Neural cell (in vitro differentiated cells): Measurements from ENCODE around the gene ARRB1. TPM values are rescaled to one million over a fixed set of nuclear protein-coding genes. Genes with fewer than 3 reads are reported as not detected.

Source experiments
- H2AFZ ChIP-seq: fragments of 200-600, 300-800 bp; sonication (generic), shearing (Covaris generic); 2 replicates; pipeline ENCODE4 v1.6.0; 2014; ENCODE audit warnings: low read depth, mild to moderate bottlenecking, antibody characterized with exemption, low read length, moderate library complexity
- H3F3A ChIP-seq: fragments of 200-600 bp; shearing (Covaris generic); 2 replicates; pipeline ENCODE4 v1.6.1; 2016; ENCODE audit warnings: mild to moderate bottlenecking, moderate library complexity, mixed read lengths, antibody characterized with exemption, low read length; ENCODE audit not compliant: insufficient read depth, poor library complexity, severe bottlenecking
- H3K27ac ChIP-seq: fragments of 200-600, 300-800 bp; sonication (generic), shearing (Covaris generic); 2 replicates; pipeline ENCODE4 v1.5.1; 2014; ENCODE audit warnings: mild to moderate bottlenecking, low read length, moderate library complexity
- H3K27me3 ChIP-seq: fragments of 300-800, 200-600 bp; sonication (generic), shearing (Covaris generic); 2 replicates; pipeline ENCODE4 v1.6.0; 2014; ENCODE audit warnings: mild to moderate bottlenecking, low read depth, low read length, moderate library complexity; ENCODE audit not compliant: insufficient read depth
- H3K36me3 ChIP-seq: fragments of 300-800, 200-600 bp; sonication (generic), shearing (Covaris generic); 2 replicates; pipeline ENCODE4 v1.5.1; 2014; ENCODE audit warnings: mild to moderate bottlenecking, antibody characterized with exemption, low read length, moderate library complexity; ENCODE audit not compliant: insufficient read depth
- H3K4me2 ChIP-seq: fragments of 300-800, 200-600 bp; sonication (generic), shearing (Covaris generic); 2 replicates; pipeline ENCODE4 v1.6.0; 2014; ENCODE audit warnings: mild to moderate bottlenecking, low read length
- H3K4me3 ChIP-seq: fragments of 300-800, 200-600 bp; sonication (generic), shearing (Covaris generic); 2 replicates; pipeline ENCODE4 v1.5.1; 2014; ENCODE audit warnings: mild to moderate bottlenecking, low read length, moderate library complexity
- H3K79me2 ChIP-seq: fragments of 200-600 bp; shearing (Covaris generic); replicated peaks from 2 replicates; pipeline ENCODE4 v1.6.0; 2014; ENCODE audit warnings: mild to moderate bottlenecking, low read length, moderate library complexity; ENCODE audit not compliant: insufficient read depth
- H3K9ac ChIP-seq: fragments of 300-800, 200-600 bp; sonication (generic), shearing (Covaris generic); 2 replicates; pipeline ENCODE4 v1.6.1; 2016; ENCODE audit warnings: mild to moderate bottlenecking, low read length, mixed read lengths
- H3K9me2 ChIP-seq: fragments of 200-600 bp; shearing (Covaris generic); 2 replicates; pipeline ENCODE4 v1.6.1; 2016; ENCODE audit warnings: mild to moderate bottlenecking, low read length, mixed read lengths; ENCODE audit not compliant: insufficient read depth
- H3K9me3 ChIP-seq: fragments of 200-600, 300-800 bp; sonication (generic), shearing (Covaris generic); 2 replicates; pipeline ENCODE4 v1.6.1; 2016; ENCODE audit warnings: mild to moderate bottlenecking, mixed run types, low read length, moderate library complexity, mixed read lengths
- H4K20me1 ChIP-seq: fragments of 200-600 bp; shearing (Covaris generic); 2 replicates; pipeline ENCODE4 v1.6.1; 2016; ENCODE audit warnings: mild to moderate bottlenecking, mixed run types; ENCODE audit not compliant: insufficient read depth
- EP300 ChIP-seq: fragments of 450-650 bp; conservative IDR thresholded peaks from 2 replicates; pipeline ENCODE4 v1.6.1; 2014; ENCODE audit warnings: antibody characterized with exemption, mild to moderate bottlenecking, moderate library complexity; ENCODE audit not compliant: poor library complexity, severe bottlenecking
- EZH2 ChIP-seq: fragments of 200-600, 300-800 bp; shearing (Covaris generic), sonication (generic); IDR thresholded peaks from 2 replicates; pipeline ENCODE4 v1.6.1; 2014; ENCODE audit warnings: antibody characterized with exemption, low read length, borderline replicate concordance, mild to moderate bottlenecking; ENCODE audit not compliant: insufficient read depth, poor library complexity, severe bottlenecking
- MXI1 ChIP-seq: fragments of 450-650 bp; conservative IDR thresholded peaks from 2 replicates; pipeline ENCODE4 v1.6.1; 2014; ENCODE audit warnings: antibody characterized with exemption, mild to moderate bottlenecking; ENCODE audit not compliant: poor library complexity, severe bottlenecking
- POLR2AphosphoS5 ChIP-seq: IDR thresholded peaks from 2 replicates; pipeline ENCODE4 v1.6.1; 2012
- RAD21 ChIP-seq: fragments of 450-650 bp; conservative IDR thresholded peaks from 2 replicates; pipeline ENCODE4 v1.6.1; 2014; ENCODE audit warnings: antibody characterized with exemption, mild to moderate bottlenecking, moderate library complexity
- SMC3 ChIP-seq: fragments of 450-650 bp; conservative IDR thresholded peaks from 2 replicates; pipeline ENCODE4 v1.6.1; 2014; ENCODE audit warnings: antibody characterized with exemption, mild to moderate bottlenecking, moderate library complexity; ENCODE audit not compliant: poor library complexity
- TAF1 ChIP-seq: IDR thresholded peaks from 2 replicates; pipeline ENCODE4 v1.6.1; 2012; ENCODE audit warnings: low read depth
- polyA plus RNA-seq: library from polyadenylated mRNA; depleted of rRNA; stranded (reverse); fragments of >200 nt; gene quantifications from 2 replicates; pipeline ENCODE4 v1.2.3, GENCODE V29; 2014
- TF ChIP-seq, protein P1 (sequence below): IDR thresholded peaks from 2 replicates; pipeline ENCODE4 v1.6.1; 2012; ENCODE audit warnings: borderline replicate concordance
- TF ChIP-seq, protein P2 (sequence below): fragments of 450-650 bp; IDR thresholded peaks from 2 replicates; pipeline ENCODE4 v1.5.1; 2014; ENCODE audit warnings: antibody characterized with exemption, mild to moderate bottlenecking, moderate library complexity; ENCODE audit not compliant: poor library complexity, severe bottlenecking

ARRB1 gene
- polyA plus RNA-seq, 1 donor from 2014 or later, result 5.7 TPM

DNA sequence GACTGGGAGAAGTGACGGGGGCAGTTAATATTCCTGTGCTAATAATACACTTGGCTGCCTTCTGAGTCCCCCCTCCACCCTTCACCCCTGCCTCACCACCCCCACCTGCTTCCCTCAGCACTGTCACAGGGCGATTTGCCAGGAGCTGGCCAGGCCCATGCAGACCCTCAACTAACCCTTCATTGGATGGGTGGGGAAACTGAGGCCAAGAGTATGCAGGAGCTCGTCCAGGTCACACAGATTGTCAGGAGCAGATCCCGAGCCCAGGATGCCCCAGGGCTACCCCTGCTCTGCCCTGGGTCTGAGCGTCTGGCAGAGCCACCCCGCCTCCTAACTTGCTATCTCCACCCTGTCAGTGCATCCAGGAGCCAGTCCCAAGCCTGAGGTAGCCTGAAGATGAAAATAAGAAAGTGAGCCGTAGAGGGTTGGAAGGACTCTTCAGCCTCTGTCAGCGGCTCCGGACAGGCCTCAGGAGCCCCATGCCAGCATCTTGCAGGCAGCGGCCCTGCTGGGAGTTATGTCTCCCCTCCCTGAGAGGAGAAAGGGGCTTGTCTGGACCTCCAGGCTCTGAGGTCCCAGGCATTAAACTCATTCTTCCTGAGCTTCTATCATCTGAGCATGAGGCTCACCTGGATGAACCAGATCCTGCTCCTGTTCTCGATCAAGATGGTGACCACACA, 104.7 kb downstream of the ARRB1 start:
- H3K9ac ChIP-seq, result no peak overlapping the region
- TF ChIP-seq EP300, result no peak
- H3K4me3 ChIP-seq, result no peak overlapping the region
- no peak overlapping the region for H3K27ac ChIP-seq
- no peaks in the 10 kb centered on the region for H3K9me2 ChIP-seq
- H3K9me3 ChIP-seq, result no peaks in the 10 kb centered on the region
- no peaks in the 10 kb centered on the region for H3K79me2 ChIP-seq
- H3K36me3 ChIP-seq, result no peaks in the 10 kb centered on the region
- no peaks in the 10 kb centered on the region for H4K20me1 ChIP-seq
- H2AFZ ChIP-seq, result no peak overlapping the region
- peaks cover 23% of the 10 kb centered on the region for H3K27me3 ChIP-seq
- H3F3A ChIP-seq, result no peaks in the 10 kb centered on the region
- H3K4me2 ChIP-seq, result no peak overlapping the region

DNA sequence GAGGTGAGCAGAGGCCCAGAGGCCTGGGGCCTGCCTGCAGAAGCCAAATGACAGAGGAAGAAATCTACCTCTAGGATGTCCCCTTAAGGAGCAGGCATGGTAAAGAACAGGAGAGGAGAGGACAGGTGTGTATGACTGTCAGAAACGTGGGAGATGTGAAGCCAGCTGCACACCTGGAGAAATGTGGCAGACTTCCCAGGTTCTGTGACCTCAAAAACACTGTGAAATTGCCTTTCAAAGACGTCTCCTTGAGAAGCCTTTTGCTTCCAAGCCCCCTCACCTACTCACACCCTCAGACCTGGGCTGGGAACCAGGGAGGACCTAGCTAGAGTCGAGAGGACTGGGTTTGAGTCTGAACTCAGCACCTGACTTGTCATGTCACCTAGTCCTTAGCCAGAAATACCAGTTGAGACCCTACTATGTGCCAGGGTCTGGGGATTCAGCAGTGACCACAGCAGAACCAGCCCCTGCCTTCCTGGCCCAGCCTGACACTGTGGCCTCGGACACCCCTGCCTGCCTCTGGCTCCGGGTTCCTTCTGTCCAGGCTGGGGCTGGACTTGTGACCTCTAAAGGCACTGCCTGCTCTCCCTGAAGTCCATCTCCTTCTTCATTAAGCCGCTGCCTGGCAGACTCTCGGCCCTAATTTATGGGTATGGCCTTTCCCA, 105.3 kb downstream of the ARRB1 start:
- Histone ChIP-seq H4K20me1 (no peaks in the 10 kb centered on the region), H3K4me2 (no peak overlapping the region), H3F3A (no peaks in the 10 kb centered on the region), H3K79me2 (no peaks in the 10 kb centered on the region), H3K27me3 (peaks cover 23% of the 10 kb centered on the region), H3K27ac (no peak overlapping the region), H3K9me3 (no peaks in the 10 kb centered on the region), H3K36me3 (no peaks in the 10 kb centered on the region), H2AFZ (no peak overlapping the region), H3K4me3 (no peak overlapping the region), H3K9ac (no peak overlapping the region), H3K9me2 (no peaks in the 10 kb centered on the region)
- TF ChIP-seq RAD21, result no peak
- TF ChIP-seq, protein P1, sequence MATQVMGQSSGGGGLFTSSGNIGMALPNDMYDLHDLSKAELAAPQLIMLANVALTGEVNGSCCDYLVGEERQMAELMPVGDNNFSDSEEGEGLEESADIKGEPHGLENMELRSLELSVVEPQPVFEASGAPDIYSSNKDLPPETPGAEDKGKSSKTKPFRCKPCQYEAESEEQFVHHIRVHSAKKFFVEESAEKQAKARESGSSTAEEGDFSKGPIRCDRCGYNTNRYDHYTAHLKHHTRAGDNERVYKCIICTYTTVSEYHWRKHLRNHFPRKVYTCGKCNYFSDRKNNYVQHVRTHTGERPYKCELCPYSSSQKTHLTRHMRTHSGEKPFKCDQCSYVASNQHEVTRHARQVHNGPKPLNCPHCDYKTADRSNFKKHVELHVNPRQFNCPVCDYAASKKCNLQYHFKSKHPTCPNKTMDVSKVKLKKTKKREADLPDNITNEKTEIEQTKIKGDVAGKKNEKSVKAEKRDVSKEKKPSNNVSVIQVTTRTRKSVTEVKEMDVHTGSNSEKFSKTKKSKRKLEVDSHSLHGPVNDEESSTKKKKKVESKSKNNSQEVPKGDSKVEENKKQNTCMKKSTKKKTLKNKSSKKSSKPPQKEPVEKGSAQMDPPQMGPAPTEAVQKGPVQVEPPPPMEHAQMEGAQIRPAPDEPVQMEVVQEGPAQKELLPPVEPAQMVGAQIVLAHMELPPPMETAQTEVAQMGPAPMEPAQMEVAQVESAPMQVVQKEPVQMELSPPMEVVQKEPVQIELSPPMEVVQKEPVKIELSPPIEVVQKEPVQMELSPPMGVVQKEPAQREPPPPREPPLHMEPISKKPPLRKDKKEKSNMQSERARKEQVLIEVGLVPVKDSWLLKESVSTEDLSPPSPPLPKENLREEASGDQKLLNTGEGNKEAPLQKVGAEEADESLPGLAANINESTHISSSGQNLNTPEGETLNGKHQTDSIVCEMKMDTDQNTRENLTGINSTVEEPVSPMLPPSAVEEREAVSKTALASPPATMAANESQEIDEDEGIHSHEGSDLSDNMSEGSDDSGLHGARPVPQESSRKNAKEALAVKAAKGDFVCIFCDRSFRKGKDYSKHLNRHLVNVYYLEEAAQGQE, result no peak
- no peak for TF ChIP-seq SMC3
- no peak for TF ChIP-seq TAF1
- no peak for TF ChIP-seq MXI1
- no peak for TF ChIP-seq POLR2AphosphoS5
- TF ChIP-seq, protein P2, sequence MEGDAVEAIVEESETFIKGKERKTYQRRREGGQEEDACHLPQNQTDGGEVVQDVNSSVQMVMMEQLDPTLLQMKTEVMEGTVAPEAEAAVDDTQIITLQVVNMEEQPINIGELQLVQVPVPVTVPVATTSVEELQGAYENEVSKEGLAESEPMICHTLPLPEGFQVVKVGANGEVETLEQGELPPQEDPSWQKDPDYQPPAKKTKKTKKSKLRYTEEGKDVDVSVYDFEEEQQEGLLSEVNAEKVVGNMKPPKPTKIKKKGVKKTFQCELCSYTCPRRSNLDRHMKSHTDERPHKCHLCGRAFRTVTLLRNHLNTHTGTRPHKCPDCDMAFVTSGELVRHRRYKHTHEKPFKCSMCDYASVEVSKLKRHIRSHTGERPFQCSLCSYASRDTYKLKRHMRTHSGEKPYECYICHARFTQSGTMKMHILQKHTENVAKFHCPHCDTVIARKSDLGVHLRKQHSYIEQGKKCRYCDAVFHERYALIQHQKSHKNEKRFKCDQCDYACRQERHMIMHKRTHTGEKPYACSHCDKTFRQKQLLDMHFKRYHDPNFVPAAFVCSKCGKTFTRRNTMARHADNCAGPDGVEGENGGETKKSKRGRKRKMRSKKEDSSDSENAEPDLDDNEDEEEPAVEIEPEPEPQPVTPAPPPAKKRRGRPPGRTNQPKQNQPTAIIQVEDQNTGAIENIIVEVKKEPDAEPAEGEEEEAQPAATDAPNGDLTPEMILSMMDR, result no peak
- no peak for TF ChIP-seq EP300
- TF ChIP-seq EZH2, result no peak
